ENCODE measurements around the gene CRYZ.

The CRYZ gene

GRCh38 chr1:74732071-74732946 is 541 bp downstream of the CRYZ start:
- H3K27ac ChIP-seq, result peak overlapping the region in 18 of 21 experiments; percentile 49 to 93 (median 86)
- H3K4me3 ChIP-seq, result peak overlapping the region; percentile 55 to 89 (median 71)

GRCh38 chr1:74731399-74732052 is 1.3 kb downstream of the CRYZ start:
- peak overlapping the region in 3 of 21 experiments; percentile 30 to 89 (median 82) for H3K27ac ChIP-seq
- H3K4me3 ChIP-seq, result peak overlapping the region in 1 of 7 experiments; percentile 71

GRCh38 chr1:74729741-74730478 is 2.9 kb downstream of the CRYZ start:
- H3K4me3 ChIP-seq, result no peak overlapping the region
- no peak overlapping the region for H3K27ac ChIP-seq

DNA sequence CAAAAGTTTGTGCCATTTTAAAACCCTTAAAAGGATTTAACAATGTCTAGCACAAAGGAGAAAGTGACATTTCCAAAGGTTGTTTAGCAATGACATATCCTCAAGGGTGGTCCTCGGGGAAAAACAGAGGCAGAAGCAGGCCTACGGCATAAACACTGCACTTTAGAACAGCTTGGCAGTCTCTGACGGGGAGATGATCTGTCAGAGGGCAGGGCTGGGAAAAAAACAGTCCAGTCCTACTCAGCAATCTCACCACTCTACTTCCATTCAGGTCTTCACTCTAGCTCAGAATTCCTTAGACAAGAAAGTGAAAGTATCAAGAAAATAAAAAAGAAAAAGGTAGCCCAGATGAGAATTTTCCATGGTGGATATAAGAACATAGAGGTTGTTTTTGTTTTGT is 4.1 kb downstream of the CRYZ start:
- no peak overlapping the region for H3K27ac ChIP-seq
- no peak overlapping the region for H3K4me3 ChIP-seq

DNA sequence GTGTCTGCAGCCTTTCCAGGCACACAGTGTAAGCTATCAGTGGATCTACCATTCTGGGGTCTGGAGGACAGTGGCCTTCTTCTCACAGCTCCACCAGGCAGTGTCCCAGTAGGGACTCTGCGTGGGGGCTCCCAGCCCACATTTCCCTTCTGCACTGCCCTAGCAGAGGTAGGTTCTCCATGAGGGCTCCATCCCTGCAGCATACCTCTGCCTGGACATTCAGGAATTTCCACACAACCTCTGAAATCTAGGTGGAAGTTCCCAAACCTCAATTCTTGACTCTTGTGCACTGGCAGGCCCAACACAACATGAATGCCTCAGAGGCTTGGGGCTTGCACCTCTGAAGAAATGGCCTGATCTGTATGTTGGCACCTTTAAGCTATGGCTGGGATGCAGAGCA is 6.8 kb downstream of the CRYZ start:
- Histone ChIP-seq H3K4me3 (no peak overlapping the region), H3K27ac (no peak overlapping the region)

DNA sequence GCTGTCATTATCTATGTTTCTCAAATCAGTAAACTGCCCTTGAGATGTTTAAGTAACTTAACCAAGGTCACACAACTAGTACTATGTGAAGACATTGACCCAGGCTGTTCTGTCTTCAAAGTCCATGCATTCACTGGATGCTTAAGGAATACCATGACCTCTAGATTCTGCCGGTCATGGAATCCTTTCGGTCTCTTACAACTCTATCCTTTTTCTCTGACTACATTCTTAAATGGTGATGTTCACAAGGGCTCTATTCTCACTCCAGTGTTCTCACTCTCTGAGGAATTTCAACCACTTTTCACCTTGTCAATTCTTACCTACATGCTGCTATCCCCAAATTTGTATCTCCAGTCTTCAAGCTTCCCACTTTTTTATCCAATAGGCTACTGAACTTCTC is 15.2 kb downstream of the CRYZ start:
- Histone ChIP-seq H3K4me3 (no peak overlapping the region), H3K27ac (no peak overlapping the region)

DNA sequence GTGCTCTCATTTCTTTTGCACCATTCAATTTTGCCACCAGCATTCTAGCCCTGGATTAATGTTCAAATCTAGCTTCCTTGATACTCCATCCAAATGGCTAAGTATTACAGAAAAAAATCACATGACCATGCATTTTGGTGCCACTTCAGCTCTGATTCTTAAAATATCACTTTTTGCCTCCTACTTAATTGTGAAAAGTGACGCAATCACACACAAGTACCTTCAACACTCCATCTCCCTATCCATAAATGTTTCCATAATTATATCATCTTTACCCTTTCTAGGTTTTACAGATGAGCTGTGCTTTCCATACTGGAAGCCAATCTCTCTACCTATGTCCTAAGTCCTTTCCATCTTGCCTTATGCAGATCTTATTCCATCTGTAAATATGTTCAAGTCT is 16.0 kb downstream of the CRYZ start:
- Histone ChIP-seq H3K27ac (no peak overlapping the region), H3K4me3 (no peak overlapping the region)

GRCh38 chr1:74715806-74716205 is 17.0 kb downstream of the CRYZ start:
- Histone ChIP-seq H3K4me3 (no peak overlapping the region), H3K27ac (no peak overlapping the region)

DNA sequence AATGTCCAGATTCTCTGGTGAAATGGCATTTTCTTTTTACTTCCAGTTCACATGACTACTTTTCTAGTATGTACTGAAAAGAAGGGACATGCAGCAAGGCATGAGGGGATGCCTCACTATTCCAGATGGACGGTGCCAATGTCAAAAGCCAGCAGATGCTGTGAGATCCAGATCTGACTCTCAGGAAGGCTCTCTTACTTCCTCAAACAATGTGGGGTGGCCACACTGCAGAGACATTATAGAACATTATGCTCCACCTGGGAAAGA is 17.7 kb downstream of the CRYZ start:
- Histone ChIP-seq H3K27ac (no peak overlapping the region), H3K4me3 (no peak overlapping the region)

GRCh38 chr1:74714429-74715235 is 18.2 kb downstream of the CRYZ start:
- Histone ChIP-seq H3K27ac (no peak overlapping the region), H3K4me3 (no peak overlapping the region)

- no peak overlapping the region for H3K4me3 ChIP-seq
- H3K27ac ChIP-seq, result no peak overlapping the region
Observed at GRCh38 chr1:74713849-74714248, 19.0 kb downstream of the CRYZ start.

DNA sequence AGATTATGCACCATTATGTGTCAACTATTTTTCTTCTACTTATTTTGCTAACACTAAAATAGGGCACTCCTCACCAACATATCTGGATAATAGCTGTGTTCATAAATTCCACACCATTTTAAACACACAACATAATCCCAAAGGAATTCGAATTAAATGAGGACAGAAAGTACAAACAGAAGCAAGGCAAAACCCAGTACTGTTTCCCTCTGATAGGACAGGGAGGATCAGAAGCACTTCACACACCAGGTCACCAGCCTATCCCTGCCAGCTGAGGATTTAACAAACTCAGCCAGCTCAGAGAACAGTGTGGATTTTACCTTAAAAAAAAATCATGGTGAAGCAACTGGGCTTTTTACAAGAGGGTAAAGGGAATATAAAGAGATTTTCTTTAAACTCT is 20.0 kb downstream of the CRYZ start:
- H3K27ac ChIP-seq, result no peak overlapping the region

DNA sequence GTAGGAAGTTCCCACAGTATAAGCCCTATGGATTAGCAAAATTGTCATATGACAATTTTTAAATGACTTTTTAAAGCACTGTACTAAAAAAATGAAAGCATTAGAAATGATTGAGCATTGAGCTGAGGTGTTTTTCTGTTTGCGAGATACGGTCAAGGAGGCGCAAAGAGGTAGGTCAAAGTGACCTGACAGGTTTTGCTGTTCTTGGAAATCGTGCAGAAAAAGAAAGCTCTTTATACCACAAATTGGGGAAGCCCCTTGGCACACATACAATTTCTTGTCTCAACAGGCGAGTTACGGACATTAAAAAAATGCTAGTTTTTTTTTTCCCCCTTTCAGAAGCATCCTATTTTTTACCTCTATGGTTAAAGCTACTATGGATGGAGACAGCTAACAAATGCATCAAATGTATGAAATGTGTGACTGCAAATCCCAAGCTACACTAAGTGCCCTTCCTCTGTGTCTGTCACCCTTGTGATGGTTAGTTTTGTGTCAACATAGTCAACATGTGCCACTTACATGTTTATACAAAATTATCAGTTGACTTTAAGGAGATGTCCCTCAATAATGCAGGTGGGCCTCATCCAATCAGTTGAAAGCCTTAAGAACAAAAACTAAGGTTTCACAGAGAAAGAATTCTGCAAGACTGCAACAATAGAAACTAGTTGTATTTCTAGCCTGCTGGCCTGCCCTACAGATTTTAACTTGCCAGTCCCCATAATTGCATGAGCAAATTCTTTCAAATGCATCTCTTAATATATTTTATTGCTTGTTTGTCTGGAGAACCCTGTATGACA is 29.3 kb downstream of the CRYZ start:
- no peak overlapping the region for H3K27ac ChIP-seq

More for the DNA sequence above, 20.0 kb downstream of the CRYZ start:
- H3K4me3 ChIP-seq, result no peak overlapping the region

GRCh38 chr1:74699331-74699730 is 33.5 kb downstream of the CRYZ start:
- Histone ChIP-seq H3K4me3 (no peak overlapping the region), H3K27ac (no peak overlapping the region)

More for the DNA sequence above, 29.3 kb downstream of the CRYZ start:
- H3K4me3 ChIP-seq, result no peak overlapping the region

DNA sequence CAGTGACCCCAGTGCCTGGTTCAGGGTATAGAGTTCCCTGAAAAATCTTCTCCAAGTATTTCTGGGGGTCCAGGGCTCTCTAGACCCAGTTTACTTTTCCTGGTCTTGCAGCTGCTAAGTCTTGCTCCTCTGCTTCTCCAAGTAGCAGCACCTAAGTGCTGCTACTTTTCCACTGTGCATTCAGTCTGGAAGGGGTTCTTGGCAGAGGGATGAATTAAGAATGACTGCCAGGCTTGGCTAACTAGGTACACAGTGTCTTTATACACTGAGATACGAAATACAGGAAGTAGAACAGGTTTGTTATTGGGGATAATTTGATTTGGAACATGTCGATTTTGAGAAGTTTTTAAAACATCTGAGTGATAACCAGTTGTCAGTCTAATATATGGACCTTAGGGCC is 35.0 kb downstream of the CRYZ start:
- no peak overlapping the region for H3K27ac ChIP-seq
- H3K4me3 ChIP-seq, result no peak overlapping the region

DNA sequence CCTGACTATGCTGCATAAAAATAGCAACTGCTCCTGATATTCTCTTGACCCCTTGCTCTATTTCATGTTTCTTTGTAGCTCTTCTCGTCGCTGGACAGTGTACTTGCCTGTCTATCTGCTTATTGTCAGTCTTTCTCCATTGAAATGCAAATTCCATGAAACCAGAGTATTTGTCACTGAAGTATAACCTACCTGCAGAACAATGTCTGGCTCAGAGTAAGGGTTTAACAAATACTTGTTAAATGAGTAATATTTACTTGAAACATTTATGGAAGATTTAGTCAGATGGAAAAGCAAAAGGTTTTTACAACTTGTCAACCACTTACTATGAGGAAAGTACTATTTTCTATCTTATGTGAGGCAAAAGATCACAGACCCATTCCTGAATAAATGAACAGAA is 39.4 kb downstream of the CRYZ start:
- Histone ChIP-seq H3K4me3 (no peak overlapping the region), H3K27ac (no peak overlapping the region)

GRCh38 chr1:74690909-74691308 is 41.9 kb downstream of the CRYZ start:
- no peak overlapping the region for H3K4me3 ChIP-seq

DNA sequence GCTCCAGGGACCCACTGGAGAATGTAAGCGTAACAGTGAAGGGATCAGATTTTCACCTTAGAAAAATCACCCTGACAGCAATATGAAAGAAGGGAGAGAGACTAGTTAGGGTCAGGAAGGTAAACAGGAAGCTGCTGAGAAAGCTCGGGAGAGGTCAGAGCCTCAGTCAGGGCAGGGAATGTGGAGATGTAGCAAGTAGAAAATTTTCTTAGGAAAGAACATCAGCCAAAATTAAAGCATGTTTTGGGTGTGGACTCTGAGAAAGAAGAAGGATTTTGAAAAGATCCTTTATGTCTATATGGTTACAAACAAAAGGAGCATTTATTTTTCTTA is 42.5 kb downstream of the CRYZ start:
- no peak overlapping the region for H3K4me3 ChIP-seq
- H3K27ac ChIP-seq, result no peak overlapping the region

More at GRCh38 chr1:74690909-74691308, 41.9 kb downstream of the CRYZ start:
- H3K27ac ChIP-seq, result no peak overlapping the region

DNA sequence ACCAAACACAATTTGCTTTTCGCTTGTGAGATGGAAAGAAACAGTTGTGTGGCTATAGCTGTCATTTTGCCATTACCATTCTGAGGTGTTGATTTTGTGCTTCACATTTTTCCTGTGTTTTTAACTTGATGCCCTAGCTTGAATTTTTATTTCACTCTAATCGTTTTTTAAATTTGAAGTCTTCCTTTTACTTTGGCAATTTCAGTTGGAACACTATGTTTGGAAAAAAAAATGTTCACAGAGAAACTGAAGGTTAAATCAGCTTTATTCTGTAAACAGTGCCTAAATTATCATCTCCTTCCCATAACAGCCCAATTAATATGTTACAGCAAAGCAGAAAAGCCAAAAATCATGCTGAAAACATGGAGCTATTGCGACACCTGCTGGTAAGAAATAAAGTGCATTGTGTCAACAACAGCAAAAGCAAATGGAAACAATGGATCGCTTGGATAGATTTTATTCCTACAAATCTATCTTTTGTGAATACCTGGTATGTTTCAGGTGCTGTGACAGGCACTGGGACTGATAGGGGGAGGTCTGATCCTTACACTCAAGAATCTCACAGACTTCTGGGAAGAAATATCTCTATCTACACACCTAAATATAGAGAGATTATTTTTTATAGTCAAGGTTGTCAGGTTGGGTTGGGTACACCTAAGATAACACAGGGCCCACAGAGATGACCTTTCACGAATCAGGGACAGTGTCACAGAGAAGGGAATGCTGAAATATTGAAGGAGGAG is 43.1 kb downstream of the CRYZ start:
- Histone ChIP-seq H3K27ac (no peak overlapping the region), H3K4me3 (no peak overlapping the region)

Data from skin epidermis (tissue), 12 donors.